GM12878 (cell line): ENCODE measurements around the gene DIAPH2. TPM values are rescaled to one million over a fixed set of nuclear protein-coding genes. Genes with fewer than 3 reads are reported as not detected.
A peak's percentile ranks its signal among the peaks of the same experiment; 100 is the strongest.

Experiments
- ATAC-seq: fragments of 200-7000 bp; cut with Tn5 transposase; 3 replicates; pipeline ENCODE4 v1.9.1; 2020; ENCODE audit warnings: mild to moderate bottlenecking, moderate library complexity
- BruUV-seq: library from RNA; stranded (reverse); fragments of 400-500 nt; replicated peaks from 2 replicates; lab custom pipeline; 2021; lab: Mats Ljungman, UMichigan
- CTCF ChIA-PET: fragments of 300-600 bp; sonication (Branson Sonifier 250); formaldehyde crosslinking; extraction: SDS; loops from one replicate; lab custom pipeline; 2021; ENCODE audit warnings: inconsistent platforms; lab: Yijun Ruan, JAX
- POLR2A ChIA-PET: fragments of 350-600 bp; formaldehyde crosslinking; extraction: SDS; loops from one replicate; lab custom pipeline; 2021; ENCODE audit warnings: inconsistent platforms; lab: Charles Lee
- RAD21 ChIA-PET: fragments of 300-600 bp; sonication (Branson Sonifier 250); formaldehyde crosslinking; loops from one replicate; lab custom pipeline; 2023; ENCODE audit warnings: antibody characterized with exemption; ENCODE audit not compliant: unreplicated experiment; lab: Charles Lee
- SMC1A ChIA-PET: fragments of 300-600 bp; sonication (Branson Sonifier 250); formaldehyde crosslinking; loops from one replicate; lab custom pipeline; 2023; ENCODE audit not compliant: unreplicated experiment, uncharacterized antibody; lab: Charles Lee
- DNase-seq: peaks from one replicate; pipeline ENCODE4 v3.0.0-alpha.2; 2011; ENCODE audit warnings: low read depth, low spot score
- FAIRE-seq: peaks from 3 replicates; lab custom pipeline; 2011; peaks lifted over from hg19 to GRCh38; lab: Jason Lieb, UNC
- H2AFZ ChIP-seq: 2 replicates; pipeline ENCODE4 v1.6.0; 2011; ENCODE audit warnings: low read depth, low read length, control low read depth; ENCODE audit not compliant: control insufficient read depth
- H3K27ac ChIP-seq: 2 replicates; pipeline ENCODE4 v1.5.1; 2011; ENCODE audit warnings: control low read depth; ENCODE audit not compliant: control insufficient read depth, insufficient read depth
- H3K27me3 ChIP-seq, 2 experiments: replicated peaks in 1 of 2; 2 replicates each; pipeline versions ENCODE4 v1.6.0 to v1.6.1; 2011; ENCODE audit warnings: low read length in 1 of 2; ENCODE audit not compliant: control insufficient read depth in 2 of 2, insufficient read depth in 2 of 2
- H3K36me3 ChIP-seq, 2 experiments: 2 replicates each; pipeline ENCODE4 v1.5.1; 2011; ENCODE audit warnings: low read length in 1 of 2; ENCODE audit not compliant: control insufficient read depth in 2 of 2, insufficient read depth in 2 of 2
- H3K4me1 ChIP-seq: 2 replicates; pipeline ENCODE4 v1.6.1; 2011; ENCODE audit warnings: mild to moderate bottlenecking, low read length, moderate library complexity, mixed read lengths; ENCODE audit not compliant: control insufficient read depth, insufficient read depth
- H3K4me2 ChIP-seq: 2 replicates; pipeline ENCODE4 v1.6.0; 2011; ENCODE audit warnings: control low read depth; ENCODE audit not compliant: control insufficient read depth, insufficient read depth
- H3K4me3 ChIP-seq: fragments of 200-600 bp; sonication (generic); 2 replicates; pipeline ENCODE4 v1.5.1; 2016
- H3K79me2 ChIP-seq: 2 replicates; pipeline ENCODE4 v1.6.0; 2011; ENCODE audit warnings: low read length; ENCODE audit not compliant: control insufficient read depth, insufficient read depth
- H3K9ac ChIP-seq: 2 replicates; pipeline ENCODE4 v1.8.0; 2011; ENCODE audit warnings: low read length, control low read depth, mixed read lengths; ENCODE audit not compliant: control insufficient read depth, insufficient read depth
- H3K9me3 ChIP-seq: replicated peaks from 3 replicates; pipeline ENCODE4 v1.5.1; 2011; ENCODE audit warnings: mild to moderate bottlenecking, low read length; ENCODE audit not compliant: control insufficient read depth, insufficient read depth
- H4K20me1 ChIP-seq: 2 replicates; pipeline ENCODE4 v1.6.0; 2011; ENCODE audit not compliant: control insufficient read depth, insufficient read depth
- NR2C2 ChIP-seq: IDR thresholded peaks from 2 replicates; pipeline ENCODE4 v1.6.1; 2011; ENCODE audit warnings: borderline replicate concordance, low read depth; ENCODE audit not compliant: control insufficient read depth, insufficient read length
- SPI1 ChIP-seq: IDR thresholded peaks from 2 replicates; pipeline ENCODE4 v1.6.1; 2011; ENCODE audit warnings: low read depth, mild to moderate bottlenecking, low read length, moderate library complexity, borderline replicate concordance; ENCODE audit not compliant: insufficient read depth
- WGBS: methylation state at CpG from one replicate; pipeline ENCODE4 v1.1.6; 2016; ENCODE audit warnings: low lambda C conversion rate; ENCODE audit not compliant: insufficient replicate concordance, insufficient coverage; ENCODE audit errors: missing lambda C conversion rate; 5-methylcytosine and 5-hydroxymethylcytosine counted together
- in situ Hi-C: fragments of 300-500 bp; cut with MboI; formaldehyde crosslinking; loops from 9 replicates; pipeline ENCODE4 v1.14.3; 2018; ENCODE audit warnings: mixed read lengths
- intact Hi-C: fragments of 100-400 bp; cut with micrococcal nuclease; formaldehyde crosslinking; loops from one replicate; pipeline ENCODE4 v1.14.2; 2022; ENCODE audit not compliant: unreplicated experiment
- polyA plus RNA-seq, 11 experiments: library from polyadenylated mRNA; depleted of rRNA in 4 of 11; unstranded in 6 of 11; stranded (reverse) in 5 of 11; fragments of >200 nt; fragmentation: Nextera tagmentation in 4 of 11; fragmentation: Illumina TruSeq in 1 of 11; extraction: Ambion mirVana in 4 of 11; extraction: Trizol in 1 of 11; gene quantifications; 1 replicate in 1 of 11; 2 replicates in 10 of 11; pipeline versions ENCODE4 v1.2.1 to v1.2.3, GENCODE V29; 2011 to 2016; ENCODE audit warnings: inconsistent platforms in 2 of 11, missing spikeins in 2 of 11, low read depth in 1 of 11
- small RNA-seq: library from RNA; depleted of rRNA; stranded (forward); fragments of <200 nt; gene quantifications from one replicate; pipeline ENCODE3, GENCODE V24; 2014
- total RNA-seq, 4 experiments: library from RNA; depleted of rRNA in 3 of 4; stranded (reverse); fragments of >200 nt in 3 of 4; fragmentation: Illumina TruSeq in 1 of 4; extraction: Trizol in 1 of 4; gene quantifications; 2 replicates each; pipeline versions ENCODE4 v1.2.1 to v1.2.3, GENCODE V29; 2013 to 2021

DIAPH2 gene
- total and polyA plus RNA-seq, 10 of the 15 experiments (the other 5 are each of a cell fraction or from before 2014, with no cell fraction given), result 2.2 to 16.6 (median 8.8) TPM

DNA sequence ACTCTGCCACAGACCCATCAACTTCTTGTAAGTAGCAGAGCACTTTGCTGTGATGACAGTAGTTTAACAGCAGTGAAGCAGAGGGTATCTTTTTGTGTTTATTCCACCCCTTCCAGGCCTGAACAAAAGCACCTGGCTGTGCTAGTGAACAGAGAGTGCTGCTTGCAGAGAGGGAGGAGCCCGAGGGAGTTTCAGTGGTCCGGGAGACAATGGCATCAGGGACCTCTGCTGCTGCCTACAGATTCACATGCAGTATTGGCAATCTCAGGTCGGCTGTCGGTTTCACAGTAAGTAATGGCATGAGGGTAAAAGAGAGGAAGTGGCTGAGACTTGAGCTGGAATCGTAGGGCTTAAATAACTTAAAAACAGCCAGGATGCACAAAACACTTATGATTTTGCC is 954.9 kb downstream of the DIAPH2 start:
- ChIA-PET POLR2A (no interaction called here), SMC1A (no interaction called here), CTCF (no interaction called here), RAD21 (no interaction called here)
- H3K79me2 ChIP-seq, result no peaks in the 10 kb centered on the region
- TF ChIP-seq SPI1 (peak; percentile 42; the same call in 1 of the 2 replicates), NR2C2 (no peak)
- no peaks in the 10 kb centered on the region for H3K4me1 ChIP-seq
- no peak overlapping the region; the same call in 1 of the 2 replicates for H2AFZ ChIP-seq
- intact Hi-C loops, result no loop called here
- ATAC-seq, result peak; percentile 71
- H3K9me3 ChIP-seq, result no peaks in the 10 kb centered on the region
- no peak overlapping the region for H3K27ac ChIP-seq
- H3K36me3 ChIP-seq, result no peaks in the 10 kb centered on the region
- DNase-seq, result no peak
- H3K27me3 ChIP-seq, result no peaks in the 10 kb centered on the region
- 37% methylated on average over 5 of the region's 5 CpGs for WGBS
- no peak overlapping the region for H3K4me2 ChIP-seq
- no TSS peak for BruUV-seq
- H3K9ac ChIP-seq, result no peak overlapping the region
- no peak overlapping the region for H3K4me3 ChIP-seq
- FAIRE-seq, result no peak
- no peaks in the 10 kb centered on the region for H4K20me1 ChIP-seq
- in situ Hi-C loops, result no loop called here

Small RNA genes within 50 kb of the gene (small RNA-seq; reads per million reads assigned to genes)
- gene RF00017, result not detected
- not detected for gene RF00019
- not detected for gene RN7SL74P

Other genes with a start within 250 kb of the DIAPH2 start
- gene RPA4, start 199.1 kb downstream of the DIAPH2 start, total RNA-seq (2014; rRNA removed), result 0.73 and 1.1 TPM in 2 replicates
- 0.83 and 1.3 TPM in 2 replicates for gene RPA4, start 199.1 kb downstream of the DIAPH2 start, total RNA-seq (2014; rRNA removed; fragmentation: Illumina TruSeq; extraction: Trizol)
- 0.62 and 0.66 TPM in 2 replicates for gene RPA4, start 199.1 kb downstream of the DIAPH2 start, total RNA-seq (2021)
- 0.26 and 0.42 TPM in 2 replicates for gene RPA4, start 199.1 kb downstream of the DIAPH2 start, polyA plus RNA-seq (2011; rRNA removed)
- gene RPA4, start 199.1 kb downstream of the DIAPH2 start, polyA plus RNA-seq (2014; fragmentation: Illumina TruSeq; extraction: Trizol), result 0.11 and 0.25 TPM in 2 replicates
- gene RPA4, start 199.1 kb downstream of the DIAPH2 start, polyA plus RNA-seq (2014; fragmentation: Nextera tagmentation; extraction: Ambion mirVana), result under 1 TPM; 0.26 to 0.84 TPM
- 0.16 and 0.45 TPM in 2 replicates for gene RPA4, start 199.1 kb downstream of the DIAPH2 start, polyA plus RNA-seq (2014; rRNA removed)
- under 1 TPM; 0.20 TPM for gene RPA4, start 199.1 kb downstream of the DIAPH2 start, polyA plus RNA-seq (2016; fragmentation: Nextera tagmentation; extraction: Ambion mirVana)